ENCODE results near the gene OR10A7.

- no peak for TF ChIP-seq CTCF (conservative IDR thresholded peaks at IDR 0.05; ENCODE audit: low read length)
- TF ChIP-seq EZH2phosphoT487 (IDR thresholded peaks at IDR 0.05; ENCODE audit: borderline replicate concordance, low read depth, low read length), result no peak
Observed at GRCh38 chr12:55226523-55226922, 5.7 kb downstream of the OR10A7 start.
